Mucosa of descending colon (tissue), 3 donors: ENCODE data around the gene MEF2C. TPM values are rescaled to one million over a fixed set of nuclear protein-coding genes. Genes with fewer than 3 reads are reported as not detected.

Source experiments
- ATAC-seq: fragments of 200-7000 bp; cut with Tn5 transposase; one replicate; pipeline ENCODE4 v1.9.1; 2020; ENCODE audit warnings: mild to moderate bottlenecking, moderate library complexity
- DNase-seq, 3 donors: peaks; one replicate each; pipeline ENCODE4 v3.0.0-alpha.2; 2020
- H3K36me3 ChIP-seq: fragments of 200-600 bp; one replicate; pipeline ENCODE4 v1.8.0; 2021; ENCODE audit warnings: low read depth, mild to moderate bottlenecking
- H3K4me1 ChIP-seq: fragments of 200-600 bp; one replicate; pipeline ENCODE4 v1.8.0; 2021; ENCODE audit warnings: low read depth, mild to moderate bottlenecking
- H3K4me3 ChIP-seq: fragments of 200-600 bp; one replicate; pipeline ENCODE4 v1.8.0; 2021; ENCODE audit warnings: mild to moderate bottlenecking
- H3K9me3 ChIP-seq: fragments of 200-600 bp; one replicate; pipeline ENCODE4 v1.8.0; 2021; ENCODE audit warnings: mild to moderate bottlenecking
- intact Hi-C, 2 donors: fragments of 100-400 bp; cut with DNase I in 1 of 2; cut with micrococcal nuclease in 1 of 2; formaldehyde crosslinking; loops; one replicate each; pipeline versions ENCODE4 v1.11.0 to v1.11.1; 2022; cut with DNase I, micrococcal nuclease
- total RNA-seq, 3 donors: library from RNA; stranded (reverse); fragmentation: NEBNext Ultra II Directional in 2 of 3; extraction: Animal tissue kit (Norgen Biotek cat#: 25700) in 2 of 3; gene quantifications; one replicate each; pipeline versions ENCODE4 v1.2.1 to v1.2.4, GENCODE V29; 2021 to 2023
- TF ChIP-seq, protein P1 (sequence below): fragments of 200-600 bp; IDR thresholded peaks from one replicate; pipeline ENCODE4 v1.8.0; 2022; ENCODE audit warnings: antibody characterized with exemption, mild to moderate bottlenecking
- donor health status: DM: no; HTN: no; CAD: no; lungs with moderate emphysema.
- donor health status: DM: no; HTN: no; CAD: no.
- donor health status: DM: no; HTN: yes; CAD: no.

MEF2C gene
- total RNA-seq, 3 donors from 2014 or later = 19.3 to 44.0 (median 32.6) TPM

DNA sequence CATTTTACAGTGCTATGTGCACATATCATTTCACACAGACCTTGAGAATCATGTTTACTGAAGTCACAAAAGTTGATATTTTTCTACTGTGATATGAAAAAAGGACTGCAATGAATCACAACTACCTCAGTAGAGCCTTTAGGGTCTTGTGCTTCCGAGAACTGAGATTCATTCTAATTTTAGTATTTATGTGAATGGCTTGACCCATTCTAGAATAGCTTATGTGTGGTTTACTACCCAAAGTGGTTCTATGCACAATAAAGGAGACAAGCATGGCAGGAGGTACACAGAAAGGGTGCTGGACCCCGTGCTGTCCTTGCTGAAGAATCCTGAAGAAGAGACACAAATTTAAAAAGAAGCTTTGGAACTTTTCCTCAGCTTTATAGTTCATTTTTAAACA, 28.2 kb downstream of the MEF2C start:
- intact Hi-C loops = no loop called here
- TF ChIP-seq, protein P1, sequence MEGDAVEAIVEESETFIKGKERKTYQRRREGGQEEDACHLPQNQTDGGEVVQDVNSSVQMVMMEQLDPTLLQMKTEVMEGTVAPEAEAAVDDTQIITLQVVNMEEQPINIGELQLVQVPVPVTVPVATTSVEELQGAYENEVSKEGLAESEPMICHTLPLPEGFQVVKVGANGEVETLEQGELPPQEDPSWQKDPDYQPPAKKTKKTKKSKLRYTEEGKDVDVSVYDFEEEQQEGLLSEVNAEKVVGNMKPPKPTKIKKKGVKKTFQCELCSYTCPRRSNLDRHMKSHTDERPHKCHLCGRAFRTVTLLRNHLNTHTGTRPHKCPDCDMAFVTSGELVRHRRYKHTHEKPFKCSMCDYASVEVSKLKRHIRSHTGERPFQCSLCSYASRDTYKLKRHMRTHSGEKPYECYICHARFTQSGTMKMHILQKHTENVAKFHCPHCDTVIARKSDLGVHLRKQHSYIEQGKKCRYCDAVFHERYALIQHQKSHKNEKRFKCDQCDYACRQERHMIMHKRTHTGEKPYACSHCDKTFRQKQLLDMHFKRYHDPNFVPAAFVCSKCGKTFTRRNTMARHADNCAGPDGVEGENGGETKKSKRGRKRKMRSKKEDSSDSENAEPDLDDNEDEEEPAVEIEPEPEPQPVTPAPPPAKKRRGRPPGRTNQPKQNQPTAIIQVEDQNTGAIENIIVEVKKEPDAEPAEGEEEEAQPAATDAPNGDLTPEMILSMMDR = no peak
- H3K4me1 ChIP-seq = no peaks in the 10 kb centered on the region
- ATAC-seq (no peak), DNase-seq (no peak)
- peaks cover 5% of the 10 kb centered on the region for H3K9me3 ChIP-seq
- no peak overlapping the region for H3K4me3 ChIP-seq
- no peaks in the 10 kb centered on the region for H3K36me3 ChIP-seq

DNA sequence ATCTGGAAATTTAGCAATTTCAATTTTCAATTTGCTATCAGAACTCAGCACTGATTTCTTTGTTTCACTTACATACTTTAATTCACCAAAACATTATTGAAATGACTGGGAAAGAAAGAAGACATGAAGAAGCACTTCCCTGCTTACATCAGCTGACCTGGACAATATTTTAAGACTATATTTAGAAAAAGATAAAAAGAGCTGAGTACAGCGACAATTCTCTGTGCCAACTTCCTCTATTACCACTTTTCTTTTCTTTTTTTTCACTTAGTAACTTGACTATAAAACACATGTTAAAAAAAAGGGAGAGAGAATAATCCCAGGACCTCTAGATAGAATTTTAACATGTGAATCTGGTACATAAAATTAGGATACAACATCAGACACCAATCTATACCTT, 35.6 kb downstream of the MEF2C start:
- Histone ChIP-seq H3K36me3 (no peaks in the 10 kb centered on the region), H3K4me1 (no peaks in the 10 kb centered on the region), H3K4me3 (no peak overlapping the region), H3K9me3 (no peaks in the 10 kb centered on the region)
- TF ChIP-seq, protein P1 = no peak
- intact Hi-C loops = no loop called here
- no peak for DNase-seq
- ATAC-seq = no peak

DNA sequence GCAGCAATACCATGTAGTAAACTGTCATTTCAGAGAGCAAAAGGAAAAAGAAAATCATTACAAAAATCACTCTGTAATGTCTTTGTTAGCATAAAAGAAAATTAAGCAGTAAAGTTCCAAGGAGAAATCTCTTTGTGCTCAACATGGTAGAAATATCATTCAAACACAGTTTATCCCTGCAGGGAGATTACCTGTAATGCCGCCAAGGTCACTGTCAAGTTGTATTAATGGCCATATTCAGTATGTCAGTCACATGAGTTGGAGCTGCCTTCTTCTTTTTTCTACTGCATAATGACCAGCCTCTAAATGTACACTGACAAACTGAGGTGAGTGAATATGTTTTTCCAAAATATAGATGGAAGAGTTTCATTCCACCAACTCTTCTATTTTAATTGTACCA, 36.5 kb downstream of the MEF2C start:
- no peaks in the 10 kb centered on the region for H3K9me3 ChIP-seq
- TF ChIP-seq, protein P1 = no peak
- no peak for ATAC-seq
- intact Hi-C loops = no loop called here
- no peaks in the 10 kb centered on the region for H3K36me3 ChIP-seq
- H3K4me1 ChIP-seq = no peaks in the 10 kb centered on the region
- no peak for DNase-seq
- no peak overlapping the region for H3K4me3 ChIP-seq

DNA sequence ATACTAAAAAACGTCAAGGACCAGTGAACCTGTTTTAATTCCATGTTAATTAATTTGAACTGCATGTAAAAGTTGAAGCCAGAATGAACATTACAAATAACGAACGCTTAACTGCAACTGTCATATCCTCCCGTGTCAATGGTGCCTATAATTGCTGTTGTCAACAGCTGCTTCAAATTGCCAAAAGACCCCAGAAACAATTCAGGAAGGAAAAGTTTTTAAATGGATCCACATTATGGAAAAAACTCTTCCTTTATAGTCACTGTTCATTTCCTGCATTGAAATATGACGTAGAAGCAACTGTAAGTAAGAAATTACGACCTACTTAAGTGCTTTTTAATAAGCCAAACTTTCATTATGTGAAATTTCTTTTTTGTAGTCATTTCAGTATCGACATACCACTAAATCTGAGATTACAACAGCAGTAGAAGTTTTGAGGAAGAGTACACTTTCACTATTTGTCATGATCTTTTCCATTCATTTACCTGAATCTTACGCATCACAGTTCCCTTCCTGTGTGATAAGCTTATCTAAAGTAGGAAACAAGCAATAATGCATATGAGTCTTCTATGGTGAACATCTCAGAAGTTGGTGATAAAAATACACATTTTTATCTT, 37.8 kb downstream of the MEF2C start:
- H3K36me3 ChIP-seq = no peaks in the 10 kb centered on the region
- ATAC-seq (no peak), DNase-seq (no peak)
- H3K9me3 ChIP-seq = no peaks in the 10 kb centered on the region
- TF ChIP-seq, protein P1 = no peak
- no peaks in the 10 kb centered on the region for H3K4me1 ChIP-seq
- no peak overlapping the region for H3K4me3 ChIP-seq
- intact Hi-C loops = no loop called here

DNA sequence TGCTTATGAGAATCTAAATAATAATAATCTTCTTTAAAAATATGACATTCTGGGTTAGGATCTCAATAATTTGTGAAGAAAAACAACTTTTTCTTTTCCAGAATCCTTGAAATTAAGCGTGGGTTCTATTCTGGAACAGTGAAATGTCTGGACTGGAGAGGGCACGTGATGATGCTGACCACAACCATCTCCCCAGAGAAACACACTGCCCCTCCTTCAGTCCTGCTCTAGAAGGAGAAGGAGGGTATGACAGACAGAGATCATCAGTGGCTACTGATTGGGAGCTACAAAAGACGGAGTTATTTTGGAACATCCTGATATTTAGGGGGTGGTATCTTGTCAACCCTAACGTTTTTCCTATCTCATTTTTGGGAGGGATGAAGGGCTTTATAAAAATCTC, 40.2 kb downstream of the MEF2C start:
- Histone ChIP-seq H3K36me3 (no peaks in the 10 kb centered on the region), H3K9me3 (no peaks in the 10 kb centered on the region), H3K4me1 (no peaks in the 10 kb centered on the region), H3K4me3 (no peak overlapping the region)
- DNase-seq = no peak
- TF ChIP-seq, protein P1 = no peak
- no peak for ATAC-seq
- intact Hi-C loops = no loop called here

DNA sequence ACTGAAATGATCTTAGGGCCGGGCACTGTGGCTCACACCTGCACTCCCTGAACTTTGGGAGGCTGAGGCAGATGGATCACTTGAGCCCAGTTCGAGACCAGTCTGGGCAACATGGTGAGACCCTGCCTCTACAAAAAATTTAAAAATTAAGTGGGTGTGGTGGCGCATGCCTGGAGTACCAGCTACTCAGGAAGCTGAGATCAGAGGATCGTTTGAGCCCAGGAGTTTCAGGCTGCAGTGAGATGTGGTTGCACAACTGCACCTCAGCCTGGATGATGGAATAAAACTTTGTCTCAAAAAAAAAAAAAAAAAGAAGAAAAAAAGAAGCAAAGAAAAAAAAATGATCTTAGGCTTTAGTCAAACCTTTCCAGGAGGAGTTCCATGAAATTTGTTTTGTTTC, 41.8 kb downstream of the MEF2C start:
- no peaks in the 10 kb centered on the region for H3K9me3 ChIP-seq
- ATAC-seq (no peak), DNase-seq (no peak)
- intact Hi-C loops = no loop called here
- TF ChIP-seq, protein P1 = no peak
- H3K36me3 ChIP-seq = no peaks in the 10 kb centered on the region
- no peaks in the 10 kb centered on the region for H3K4me1 ChIP-seq
- H3K4me3 ChIP-seq = no peak overlapping the region
